Heart left ventricle (tissue), 16 donors: Measurements from ENCODE around the gene KRT32. TPM values are rescaled to one million over a fixed set of nuclear protein-coding genes. Genes with fewer than 3 reads are reported as not detected.

Source experiments
- ATAC-seq, 4 donors: fragments of 200-7000 bp; cut with Tn5 transposase; one replicate each; pipeline ENCODE4 v1.9.1; 2020 to 2022; ENCODE audit warnings: moderate library complexity in 4 of 4, mild to moderate bottlenecking in 3 of 4, moderate number of reproducible peaks in 1 of 4
- DNase-seq, 5 donors: peaks; one replicate each; pipeline ENCODE4 v3.0.0-alpha.2; 2020
- H3K27ac ChIP-seq, 12 donors: fragments of 200-600 bp; sonication (generic) in 4 of 12; one replicate each; pipeline versions ENCODE4 v1.5.0 to v1.8.0; 2016 to 2022; ENCODE audit warnings: mild to moderate bottlenecking in 2 of 12
- H3K27me3 ChIP-seq, 9 donors: fragments of 200-600 bp; sonication (generic) in 2 of 9; one replicate each; pipeline versions ENCODE4 v1.5.1 to v1.8.0; 2016 to 2022; ENCODE audit warnings: mild to moderate bottlenecking in 3 of 9
- H3K36me3 ChIP-seq, 9 donors: fragments of 200-600 bp; sonication (generic) in 2 of 9; one replicate each; pipeline versions ENCODE4 v1.5.0 to v1.8.0; 2018 to 2022; ENCODE audit warnings: mild to moderate bottlenecking in 2 of 9
- H3K4me1 ChIP-seq, 12 donors: fragments of 200-600 bp; sonication (generic) in 4 of 12; one replicate each; pipeline versions ENCODE4 v1.5.0 to v1.8.0; 2016 to 2022; ENCODE audit warnings: mild to moderate bottlenecking in 3 of 12
- H3K4me3 ChIP-seq, 12 donors: fragments of 200-600 bp; sonication (generic) in 4 of 12; one replicate each; pipeline versions ENCODE4 v1.5.0 to v1.8.0; 2017 to 2022; ENCODE audit warnings: mild to moderate bottlenecking in 9 of 12, moderate library complexity in 4 of 12
- H3K9me3 ChIP-seq, 12 donors: fragments of 200-600 bp; sonication (generic) in 4 of 12; one replicate each; pipeline versions ENCODE4 v1.5.0 to v1.8.0; 2016 to 2022; ENCODE audit warnings: mild to moderate bottlenecking in 1 of 12
- POLR2A ChIP-seq, 2 donors: fragments of 450-650 bp; IDR thresholded peaks; one replicate each; pipeline ENCODE4 v1.6.1; 2017; ENCODE audit warnings: antibody characterized with exemption in 2 of 2, mild to moderate bottlenecking in 2 of 2, moderate library complexity in 2 of 2
- WGBS, 4 donors: extraction: QIAGEN DNeasy Blood & Tissue Kit in 2 of 4; methylation state at CpG; one replicate each; pipeline versions ENCODE4 v1.1.5 to v1.1.7; 2013 to 2018; 5-methylcytosine and 5-hydroxymethylcytosine counted together
- intact Hi-C, 10 donors: fragments of 100-400 bp; cut with DNase I; formaldehyde crosslinking; loops; one replicate each; pipeline versions ENCODE4 v1.11.1 to v1.14.2; 2022
- long read RNA-seq, 3 donors: library from polyadenylated mRNA; unstranded; transcript quantifications; one replicate each; pipeline ENCODE4 v2.0.0, GENCODE V29; 2020 to 2021
- polyA plus RNA-seq, 2 donors: library from polyadenylated mRNA; stranded (reverse); fragments of 200-250 nt; gene quantifications; one replicate each; pipeline ENCODE4 v1.2.3, GENCODE V29; 2013
- total RNA-seq, 9 donors: library from RNA; depleted of rRNA in 2 of 9; stranded (reverse); fragments of >200 nt in 2 of 9; fragmentation: NEBNext Ultra II Directional in 3 of 9; extraction: Animal tissue kit (Norgen Biotek cat#: 25700) in 3 of 9; gene quantifications; one replicate each; pipeline versions ENCODE4 v1.1.0 to v1.2.4, GENCODE V29; 2016 to 2023
- TF ChIP-seq, protein P1 (sequence below), 12 donors: fragments of 200-600 bp; sonication (generic) in 4 of 12; IDR thresholded peaks; one replicate each; pipeline versions ENCODE4 v1.5.0 to v1.8.0; 2018 to 2022; ENCODE audit warnings: antibody characterized with exemption in 12 of 12, mild to moderate bottlenecking in 5 of 12
- donor health status: ischemic (EF 13 %, LVEDD 7.1; RV severe dilation, severe dysfunction).
- donor health status: healthy with polysubstance abuse.
- donor health status: DM: no; HTN: yes; CAD: no.
- donor health status: DM: no; HTN: no; CAD: no.
- donor health status: ischemic (EF 25% LVEDD 6.9; RV normal size, moderate dysfunction).
- donor health status: ischemic (EF 25% LVEDD 5.7; RV mildly dilated, moderate dysfunction).
- donor health status: healthy.
- donor health status: DM: yes; HTN: yes; CAD: no.
- donor health status: ischemic (EF 35%, LVEDD 5.7; RV mildly dilated, moderate dysfunction).
- donor health status: nonischemic (EF 11% LVEDD 7.7; RV severe dilation, severe dysfunction).
- donor health status: DM: yes; HTN: yes; CAD: no.
- donor health status: PGD.
- donor health status: ischemic (EF 29% LVEDD 5.4; RV normal size, mild dysfunction).
- donor health status: nonischemic (EF 23%, LVEDD 6.1; RV moderate dilation, normal function).

KRT32 gene
- total RNA-seq (under 1 TPM in 3 of 9 donors, not detected in 6; 0.16 to 0.27 (median 0.16) TPM), polyA plus RNA-seq (under 1 TPM in 1 of 2 donors, not detected in 1; 0.26 TPM)
- long read RNA-seq, donor 1: 0 reads
- long read RNA-seq, donor 2: 0 reads
- long read RNA-seq, donor 3: 0 reads

GRCh38 chr17:41466988-41467387, at the start of gene KRT32:
Gene KRT32, minus strand, starts transcription at chr17:41467386. Its CDS starts 61 bp downstream, at chr17:41467325.
- no peaks in the 10 kb centered on the region for H3K36me3 ChIP-seq
- no peak within 1 kb of the TSS for H3K4me3 ChIP-seq
- peaks cover 0 to 11% (median 3%) of the 10 kb centered on the region in 12 donors for H3K4me1 ChIP-seq
- no peak within 1 kb of the TSS for H3K27ac ChIP-seq
- ATAC-seq (no peak), DNase-seq (no peak)
- H3K27me3 ChIP-seq: peaks cover 0 to 8% (median 0%) of the 10 kb centered on the region in 9 donors
- intact Hi-C loops: loop anchor here in 1 of 10 donors (10.0 kb wide), 1 partner anchor 162 kb away; the partner anchor contains the start of genes KRTAP16-1 and KRTAP29-1
- H3K9me3 ChIP-seq: peaks cover 0 to 26% (median 4%) of the 10 kb centered on the region in 12 donors
- WGBS, 4 donors: 89 to 100% (median 90%) methylated on average over 5 to 14 of the region's 14 CpGs
- TF ChIP-seq, protein P1, sequence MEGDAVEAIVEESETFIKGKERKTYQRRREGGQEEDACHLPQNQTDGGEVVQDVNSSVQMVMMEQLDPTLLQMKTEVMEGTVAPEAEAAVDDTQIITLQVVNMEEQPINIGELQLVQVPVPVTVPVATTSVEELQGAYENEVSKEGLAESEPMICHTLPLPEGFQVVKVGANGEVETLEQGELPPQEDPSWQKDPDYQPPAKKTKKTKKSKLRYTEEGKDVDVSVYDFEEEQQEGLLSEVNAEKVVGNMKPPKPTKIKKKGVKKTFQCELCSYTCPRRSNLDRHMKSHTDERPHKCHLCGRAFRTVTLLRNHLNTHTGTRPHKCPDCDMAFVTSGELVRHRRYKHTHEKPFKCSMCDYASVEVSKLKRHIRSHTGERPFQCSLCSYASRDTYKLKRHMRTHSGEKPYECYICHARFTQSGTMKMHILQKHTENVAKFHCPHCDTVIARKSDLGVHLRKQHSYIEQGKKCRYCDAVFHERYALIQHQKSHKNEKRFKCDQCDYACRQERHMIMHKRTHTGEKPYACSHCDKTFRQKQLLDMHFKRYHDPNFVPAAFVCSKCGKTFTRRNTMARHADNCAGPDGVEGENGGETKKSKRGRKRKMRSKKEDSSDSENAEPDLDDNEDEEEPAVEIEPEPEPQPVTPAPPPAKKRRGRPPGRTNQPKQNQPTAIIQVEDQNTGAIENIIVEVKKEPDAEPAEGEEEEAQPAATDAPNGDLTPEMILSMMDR (IDR thresholded peaks at IDR 0.05): no peak
- no peak for TF ChIP-seq POLR2A (IDR thresholded peaks at IDR 0.05)

GRCh38 chr17:41516830-41517283, 49.7 kb upstream of the KRT32 start:
- no peaks in the 10 kb centered on the region for H3K36me3 ChIP-seq
- TF ChIP-seq POLR2A (IDR thresholded peaks at IDR 0.05): no peak
- TF ChIP-seq, protein P1 (IDR thresholded peaks at IDR 0.05): no peak
- ATAC-seq: no peak
- intact Hi-C loops: no loop called here
- no peak overlapping the region for H3K4me3 ChIP-seq
- DNase-seq: no peak
- H3K27me3 ChIP-seq: peaks cover 0 to 39% (median 7%) of the 10 kb centered on the region in 9 donors
- no peaks in the 10 kb centered on the region for H3K9me3 ChIP-seq
- H3K27ac ChIP-seq: no peak overlapping the region
- peaks cover 0 to 4% (median 0%) of the 10 kb centered on the region in 12 donors for H3K4me1 ChIP-seq
- 76 to 87% (median 81%) methylated on average over 14 of the region's 14 CpGs for WGBS, 4 donors

- Histone ChIP-seq H3K36me3 (no peaks in the 10 kb centered on the region), H3K4me1 (peaks cover 0 to 4% (median 0%) of the 10 kb centered on the region in 12 donors), H3K27ac (no peak overlapping the region), H3K27me3 (peaks cover 0 to 39% (median 7%) of the 10 kb centered on the region in 9 donors), H3K9me3 (no peaks in the 10 kb centered on the region), H3K4me3 (no peak overlapping the region)
- intact Hi-C loops: no loop called here
- WGBS, 4 donors: 76 to 85% (median 81%) methylated on average over 12 to 14 of the region's 14 CpGs
- DNase-seq (no peak), ATAC-seq (no peak)
- TF ChIP-seq, protein P1 (IDR thresholded peaks at IDR 0.05): no peak
- no peak for TF ChIP-seq POLR2A (IDR thresholded peaks at IDR 0.05)
Observed at GRCh38 chr17:41516147-41516829, 49.1 kb upstream of the KRT32 start.

DNA sequence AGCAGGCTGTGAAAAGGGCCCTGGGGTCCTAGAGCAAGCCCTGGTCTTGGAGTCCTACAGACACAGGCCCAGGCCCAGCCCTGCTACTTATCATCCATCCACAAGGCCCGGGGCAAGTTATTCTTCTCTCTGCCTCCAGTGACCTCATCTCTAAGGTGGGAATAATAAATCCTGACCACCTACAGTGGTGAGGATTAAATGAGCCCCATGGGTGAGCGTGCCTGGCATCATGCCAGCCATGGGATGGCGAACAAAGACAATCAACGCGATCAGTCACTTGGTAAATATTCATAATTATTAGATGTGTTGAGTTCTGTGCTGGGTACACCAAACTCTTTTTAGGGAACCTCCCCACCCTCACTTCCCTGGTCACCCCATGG, 46.0 kb upstream of the KRT32 start:
- Histone ChIP-seq H3K27me3 (peaks cover 0 to 29% (median 0%) of the 10 kb centered on the region in 9 donors), H3K4me1 (peaks cover 0 to 4% (median 0%) of the 10 kb centered on the region in 12 donors), H3K4me3 (no peak overlapping the region), H3K36me3 (no peaks in the 10 kb centered on the region), H3K27ac (no peak overlapping the region), H3K9me3 (no peaks in the 10 kb centered on the region)
- TF ChIP-seq, protein P1 (IDR thresholded peaks at IDR 0.05): no peak
- no peak for TF ChIP-seq POLR2A (IDR thresholded peaks at IDR 0.05)
- intact Hi-C loops: no loop called here
- DNase-seq (no peak), ATAC-seq (no peak)
- whole genome bisulfite sequencing, 4 donors: 71 to 81% (median 77%) methylated on average over 4 to 5 of the region's 5 CpGs
